TTC549 (cell line): Measurements from ENCODE around the gene DNAJC7.
"Not testable (repeated sequence)": the region's sequence is repeated elsewhere in the genome, so short reads cannot be mapped to it uniquely, and the experiment has no call there.

Source experiments
- FAIRE-seq: peaks from 2 replicates; lab custom pipeline; 2012; peaks lifted over from hg19 to GRCh38; lab: Jason Lieb, UNC

Gene DNAJC7

GRCh38 chr17:41948762-41949460 lies 68.3 kb downstream of the DNAJC7 start:
- FAIRE-seq, result no peak

- no peak for FAIRE-seq
Measured at GRCh38 chr17:41944943-41945342, 72.3 kb downstream of the DNAJC7 start.

- no peak for FAIRE-seq
Measured at GRCh38 chr17:41943492-41943891, 73.7 kb downstream of the DNAJC7 start.

- no peak for FAIRE-seq
Measured at GRCh38 chr17:41942626-41943373, 74.4 kb downstream of the DNAJC7 start.

- FAIRE-seq, result no peak
Measured at GRCh38 chr17:41941168-41941567, 76.1 kb downstream of the DNAJC7 start.

GRCh38 chr17:41939693-41940090 lies 77.5 kb downstream of the DNAJC7 start:
- FAIRE-seq, result no peak

GRCh38 chr17:41939044-41939692 lies 78.1 kb downstream of the DNAJC7 start:
- FAIRE-seq, result no peak

GRCh38 chr17:41937970-41938954 lies 79.0 kb downstream of the DNAJC7 start:
- no peak for FAIRE-seq

- no peak for FAIRE-seq
Measured at GRCh38 chr17:41935641-41936040, 81.6 kb downstream of the DNAJC7 start.

- no peak for FAIRE-seq
Measured at GRCh38 chr17:41932816-41933389, 84.3 kb downstream of the DNAJC7 start.

GRCh38 chr17:41931715-41932114 lies 85.5 kb downstream of the DNAJC7 start:
- FAIRE-seq, result not testable (repeated sequence)

GRCh38 chr17:41930833-41931156 lies 86.4 kb downstream of the DNAJC7 start:
- not testable (repeated sequence) for FAIRE-seq

- peak; percentile 32 for FAIRE-seq
Measured at GRCh38 chr17:41930009-41930832, 87.0 kb downstream of the DNAJC7 start, which contains the start of gene ODAD4. TSS of gene ODAD4 (plus strand) at chr17:41930617. CDS start at chr17:41930724, 107 bp downstream.

GRCh38 chr17:41928693-41929251 lies 88.5 kb downstream of the DNAJC7 start:
- FAIRE-seq, result no peak
